Cardiac muscle cell (in vitro differentiated cells and primary cell): ENCODE data around the gene PHTF2. TPM values are rescaled to one million over a fixed set of nuclear protein-coding genes. Genes with fewer than 3 reads are reported as not detected.

Source experiments
- DNase-seq, 2 donors: peaks; one replicate each; pipeline versions ENCODE4 v3.0.0 to v3.0.0-alpha.2; 2010 to 2017; ENCODE audit warnings: low read depth in 1 of 2, low spot score in 1 of 2
- H3K27ac ChIP-seq: fragments of 200-600 bp; sonication (generic); 2 replicates; pipeline ENCODE4 v1.5.1; 2016
- H3K27me3 ChIP-seq: fragments of 200-600 bp; sonication (generic); 2 replicates; pipeline ENCODE4 v1.6.0; 2016; ENCODE audit warnings: control low read depth
- H3K36me3 ChIP-seq: fragments of 200-600 bp; sonication (generic); 2 replicates; pipeline ENCODE4 v1.5.1; 2016; ENCODE audit warnings: control low read depth
- H3K4me1 ChIP-seq: fragments of 200-600 bp; sonication (generic); 2 replicates; pipeline ENCODE4 v1.8.1; 2017; ENCODE audit warnings: low read depth, mild to moderate bottlenecking, mixed run types
- H3K4me3 ChIP-seq: fragments of 200-600 bp; sonication (generic); 2 replicates; pipeline ENCODE4 v1.5.1; 2016; ENCODE audit warnings: mild to moderate bottlenecking
- H3K9me3 ChIP-seq: fragments of 200-600 bp; sonication (generic); 2 replicates; pipeline ENCODE4 v1.5.1; 2017; ENCODE audit warnings: low read depth, mild to moderate bottlenecking, control low read depth
- polyA plus RNA-seq: library from polyadenylated mRNA; unstranded; fragments of >200 nt; fragmentation: Nextera tagmentation; extraction: Ambion mirVana; gene quantifications from 2 replicates; pipeline ENCODE4 v1.2.1, GENCODE V29; 2016
- total RNA-seq: library from RNA; depleted of rRNA; stranded (reverse); fragments of >200 nt; gene quantifications from 2 replicates; pipeline ENCODE4 v1.2.3, GENCODE V29; 2016
- TF ChIP-seq, protein P1 (sequence below): IDR thresholded peaks from 2 replicates; pipeline ENCODE4 v1.5.1; 2012; ENCODE audit warnings: low read depth, mild to moderate bottlenecking, low read length

PHTF2 gene
- total and polyA plus RNA-seq, 2 experiments from 2014 or later, result 28.4 to 36.6 TPM

- DNase-seq, result no peak
- Histone ChIP-seq H3K4me1 (peaks cover 39% of the 10 kb centered on the region), H3K9me3 (no peaks in the 10 kb centered on the region), H3K27me3 (no peaks in the 10 kb centered on the region), H3K27ac (no peak overlapping the region), H3K4me3 (no peak overlapping the region), H3K36me3 (no peaks in the 10 kb centered on the region)
- TF ChIP-seq, protein P1, sequence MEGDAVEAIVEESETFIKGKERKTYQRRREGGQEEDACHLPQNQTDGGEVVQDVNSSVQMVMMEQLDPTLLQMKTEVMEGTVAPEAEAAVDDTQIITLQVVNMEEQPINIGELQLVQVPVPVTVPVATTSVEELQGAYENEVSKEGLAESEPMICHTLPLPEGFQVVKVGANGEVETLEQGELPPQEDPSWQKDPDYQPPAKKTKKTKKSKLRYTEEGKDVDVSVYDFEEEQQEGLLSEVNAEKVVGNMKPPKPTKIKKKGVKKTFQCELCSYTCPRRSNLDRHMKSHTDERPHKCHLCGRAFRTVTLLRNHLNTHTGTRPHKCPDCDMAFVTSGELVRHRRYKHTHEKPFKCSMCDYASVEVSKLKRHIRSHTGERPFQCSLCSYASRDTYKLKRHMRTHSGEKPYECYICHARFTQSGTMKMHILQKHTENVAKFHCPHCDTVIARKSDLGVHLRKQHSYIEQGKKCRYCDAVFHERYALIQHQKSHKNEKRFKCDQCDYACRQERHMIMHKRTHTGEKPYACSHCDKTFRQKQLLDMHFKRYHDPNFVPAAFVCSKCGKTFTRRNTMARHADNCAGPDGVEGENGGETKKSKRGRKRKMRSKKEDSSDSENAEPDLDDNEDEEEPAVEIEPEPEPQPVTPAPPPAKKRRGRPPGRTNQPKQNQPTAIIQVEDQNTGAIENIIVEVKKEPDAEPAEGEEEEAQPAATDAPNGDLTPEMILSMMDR, result no peak
Observed at GRCh38 chr7:77837966-77838365, 39.4 kb downstream of the PHTF2 start.

DNA sequence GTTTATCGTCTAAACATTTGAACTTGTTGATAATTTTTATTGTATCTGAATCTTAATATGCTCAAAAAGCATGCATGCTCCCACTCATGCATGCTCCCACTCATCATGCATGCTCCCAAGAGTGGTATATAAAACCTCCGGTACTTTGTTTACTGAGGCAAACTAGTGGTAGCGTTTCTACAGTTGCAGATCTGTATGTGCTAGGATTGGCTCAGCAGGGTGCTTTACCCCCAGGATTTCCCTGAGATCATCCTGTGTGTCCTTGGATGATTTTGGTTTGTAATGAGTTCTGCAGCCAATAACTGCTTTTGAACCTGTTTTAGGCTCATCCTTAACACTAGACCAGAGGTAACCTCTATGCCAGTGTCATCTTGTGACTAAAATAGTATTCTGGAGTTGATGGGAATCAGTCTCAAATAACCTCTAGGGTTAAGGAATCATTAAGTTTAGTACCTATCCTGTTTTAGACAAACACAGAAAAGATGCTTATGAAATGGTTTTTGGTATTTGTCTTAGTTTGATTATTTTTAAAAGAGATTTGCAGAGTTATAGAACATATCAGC, 40.4 kb downstream of the PHTF2 start:
- Histone ChIP-seq H3K9me3 (no peaks in the 10 kb centered on the region), H3K27me3 (no peaks in the 10 kb centered on the region), H3K4me1 (peaks cover 39% of the 10 kb centered on the region), H3K36me3 (no peaks in the 10 kb centered on the region), H3K27ac (no peak overlapping the region), H3K4me3 (no peak overlapping the region)
- no peak for DNase-seq
- TF ChIP-seq, protein P1, result no peak

DNA sequence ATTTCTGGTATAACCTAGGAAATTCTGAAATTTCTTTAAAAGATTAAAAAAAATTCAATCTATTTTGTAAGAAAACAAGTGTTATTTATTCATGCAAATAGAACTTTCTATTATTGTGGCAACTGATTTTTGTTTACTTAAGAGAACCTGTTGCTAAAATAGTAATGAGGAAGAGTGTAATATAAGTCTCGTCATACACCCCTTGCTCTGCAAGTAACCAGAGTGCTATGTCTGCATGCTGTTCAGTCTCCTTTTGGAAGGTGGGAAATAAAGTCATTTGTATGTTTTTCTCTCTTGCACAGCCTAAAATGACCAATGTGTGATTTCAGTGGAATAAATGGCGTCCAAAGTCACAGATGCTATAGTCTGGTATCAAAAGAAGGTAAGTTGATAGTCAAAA, 41.3 kb downstream of the PHTF2 start:
- Histone ChIP-seq H3K9me3 (no peaks in the 10 kb centered on the region), H3K4me3 (no peak overlapping the region), H3K27ac (no peak overlapping the region), H3K36me3 (no peaks in the 10 kb centered on the region), H3K4me1 (peaks cover 31% of the 10 kb centered on the region), H3K27me3 (no peaks in the 10 kb centered on the region)
- no peak for DNase-seq
- TF ChIP-seq, protein P1, result no peak

- no peak overlapping the region for H3K27ac ChIP-seq
- no peaks in the 10 kb centered on the region for H3K9me3 ChIP-seq
- TF ChIP-seq, protein P1, result no peak
- peaks cover 17% of the 10 kb centered on the region for H3K4me1 ChIP-seq
- H3K27me3 ChIP-seq, result no peaks in the 10 kb centered on the region
- H3K4me3 ChIP-seq, result no peak overlapping the region
- no peak for DNase-seq
- no peaks in the 10 kb centered on the region for H3K36me3 ChIP-seq
Observed at GRCh38 chr7:77843194-77843593, 44.6 kb downstream of the PHTF2 start.

- no peaks in the 10 kb centered on the region for H3K27me3 ChIP-seq
- DNase-seq, result no peak
- no peaks in the 10 kb centered on the region for H3K9me3 ChIP-seq
- H3K4me1 ChIP-seq, result peaks cover 4% of the 10 kb centered on the region
- H3K27ac ChIP-seq, result no peak overlapping the region
- no peaks in the 10 kb centered on the region for H3K36me3 ChIP-seq
- TF ChIP-seq, protein P1, result no peak
- H3K4me3 ChIP-seq, result no peak overlapping the region
Observed at GRCh38 chr7:77846317-77847092, 47.9 kb downstream of the PHTF2 start.
